ENCODE results near the gene RHBDF2. TPM values are rescaled to one million over a fixed set of nuclear protein-coding genes. Genes with fewer than 3 reads are reported as not detected.

RHBDF2 gene
- polyA plus RNA-seq, 1 donor (not counting 4 experiments of a cell fraction or from before 2014, with no cell fraction given) = 14.9 TPM

GRCh38 chr17:76459674-76460073 lies 41.5 kb downstream of the RHBDF2 start:
- FAIRE-seq (no peak), DNase-seq (ENCODE audit: low read depth, low spot score) (no peak)
- H3K9me1 ChIP-seq (ENCODE audit: control insufficient read depth, extremely low read depth, insufficient read depth, low read length) = no peaks in the 10 kb centered on the region
- no peak overlapping the region for H3K4me2 ChIP-seq (ENCODE audit: control insufficient read depth, extremely low read depth, insufficient read depth, low read depth, low read length)
- H3K27me3 ChIP-seq (ENCODE audit: control insufficient read depth, extremely low read depth, insufficient read depth, low read length) = peaks cover 9% of the 10 kb centered on the region
- TF ChIP-seq EZH2 (IDR thresholded peaks at IDR 0.05; ENCODE audit: low read length) = no peak
- TF ChIP-seq CTCF (optimal IDR thresholded peaks at IDR 0.05 in 1 of 3, IDR thresholded peaks at IDR 0.05 in 1 of 3, conservative IDR thresholded peaks at IDR 0.05 in 1 of 3; ENCODE audit: extremely low read depth in 1 of 3, insufficient read depth in 2 of 3, low read length in 3 of 3) = no peak
- H3K36me3 ChIP-seq (ENCODE audit: control insufficient read depth in 2 of 2, extremely low read depth in 1 of 2, insufficient read depth in 2 of 2, low read length in 2 of 2) = no peaks in the 10 kb centered on the region
- H3K9ac ChIP-seq (ENCODE audit: control insufficient read depth, extremely low read depth, insufficient read depth, low read length) = no peak overlapping the region
- H3K4me3 ChIP-seq (ENCODE audit: control insufficient read depth in 2 of 3, extremely low read depth in 1 of 3, insufficient read depth in 2 of 3, low read depth in 1 of 3, low read length in 3 of 3) = no peak overlapping the region
- no peak overlapping the region for H3K27ac ChIP-seq (ENCODE audit: control insufficient read depth, insufficient read depth, low read length)
- H3K4me1 ChIP-seq (ENCODE audit: control insufficient read depth, extremely low read depth, insufficient read depth, low read length) = no peaks in the 10 kb centered on the region
- no peaks in the 10 kb centered on the region for H4K20me1 ChIP-seq (ENCODE audit: control insufficient read depth, extremely low read depth, insufficient read depth, low read length)
- H2AFZ ChIP-seq (ENCODE audit: control insufficient read depth, low read length) = no peak overlapping the region
- dilution Hi-C loops (cut with MboI; ENCODE audit: extremely low pct_ligation_motif_present, low sequenced_read_pairs) = no loop called here
- no peaks in the 10 kb centered on the region for H3K9me3 ChIP-seq (ENCODE audit: control insufficient read depth, low read depth, low read length)
- H3K79me2 ChIP-seq (ENCODE audit: control insufficient read depth, insufficient read depth, low read length) = no peaks in the 10 kb centered on the region

GRCh38 chr17:76458580-76459490 lies 42.4 kb downstream of the RHBDF2 start:
- no peak overlapping the region for H3K4me2 ChIP-seq (ENCODE audit: control insufficient read depth, extremely low read depth, insufficient read depth, low read depth, low read length)
- no peak overlapping the region for H3K9ac ChIP-seq (ENCODE audit: control insufficient read depth, extremely low read depth, insufficient read depth, low read length)
- no peaks in the 10 kb centered on the region for H3K9me3 ChIP-seq (ENCODE audit: control insufficient read depth, low read depth, low read length)
- no peaks in the 10 kb centered on the region for H3K36me3 ChIP-seq (ENCODE audit: control insufficient read depth in 2 of 2, extremely low read depth in 1 of 2, insufficient read depth in 2 of 2, low read length in 2 of 2)
- dilution Hi-C loops (cut with MboI; ENCODE audit: extremely low pct_ligation_motif_present, low sequenced_read_pairs) = no loop called here
- H3K4me3 ChIP-seq (ENCODE audit: control insufficient read depth in 2 of 3, extremely low read depth in 1 of 3, insufficient read depth in 2 of 3, low read depth in 1 of 3, low read length in 3 of 3) = no peak overlapping the region
- H3K9me1 ChIP-seq (ENCODE audit: control insufficient read depth, extremely low read depth, insufficient read depth, low read length) = no peaks in the 10 kb centered on the region
- no peak for DNase-seq (ENCODE audit: low read depth, low spot score)
- peaks cover 9% of the 10 kb centered on the region for H3K27me3 ChIP-seq (ENCODE audit: control insufficient read depth, extremely low read depth, insufficient read depth, low read length)
- peak; percentile 47 to 75 (median 67) for TF ChIP-seq CTCF (optimal IDR thresholded peaks at IDR 0.05 in 1 of 3, IDR thresholded peaks at IDR 0.05 in 1 of 3, conservative IDR thresholded peaks at IDR 0.05 in 1 of 3; ENCODE audit: extremely low read depth in 1 of 3, insufficient read depth in 2 of 3, low read length in 3 of 3)
- no peak for TF ChIP-seq EZH2 (IDR thresholded peaks at IDR 0.05; ENCODE audit: low read length)
- H4K20me1 ChIP-seq (ENCODE audit: control insufficient read depth, extremely low read depth, insufficient read depth, low read length) = no peaks in the 10 kb centered on the region
- no peak for FAIRE-seq
- H2AFZ ChIP-seq (ENCODE audit: control insufficient read depth, low read length) = no peak overlapping the region
- no peak overlapping the region for H3K27ac ChIP-seq (ENCODE audit: control insufficient read depth, insufficient read depth, low read length)
- no peaks in the 10 kb centered on the region for H3K4me1 ChIP-seq (ENCODE audit: control insufficient read depth, extremely low read depth, insufficient read depth, low read length)
- no peaks in the 10 kb centered on the region for H3K79me2 ChIP-seq (ENCODE audit: control insufficient read depth, insufficient read depth, low read length)

Measured in keratinocyte (primary cell).